Astrocyte of the cerebellum (primary cell): Measurements from ENCODE around the gene ASXL1.
"Not testable (repeated sequence)": the region's sequence is repeated elsewhere in the genome, so short reads cannot be mapped to it uniquely, and the experiment has no call there.

Experiments used
- DNase-seq: peaks from one replicate; pipeline ENCODE4 v3.0.0-alpha.2; 2011; ENCODE audit warnings: low read depth
- H3K4me3 ChIP-seq: 2 replicates; pipeline ENCODE4 v1.5.1; 2011; ENCODE audit warnings: mild to moderate bottlenecking, low read depth, low read length, moderate library complexity
- CTCF ChIP-seq: IDR thresholded peaks from 2 replicates; pipeline ENCODE4 v1.5.1; 2012; ENCODE audit warnings: low read length, low read depth, moderate library complexity, mild to moderate bottlenecking; ENCODE audit errors: missing control alignments
- in situ Hi-C: cut with HindIII; loops from 2 replicates; pipeline ENCODE4 v1.10.0; 2017; ENCODE audit warnings: low sequenced_read_pairs

Gene ASXL1

GRCh38 chr20:32354592-32355416 is 3.3 kb upstream of the ASXL1 start:
- H3K4me3 ChIP-seq, result no peak overlapping the region
- in situ Hi-C loops, result no loop called here
- no peak for TF ChIP-seq CTCF
- no peak for DNase-seq

GRCh38 chr20:32355417-32355841 is 2.7 kb upstream of the ASXL1 start:
- DNase-seq, result no peak
- no peak for TF ChIP-seq CTCF
- in situ Hi-C loops, result no loop called here
- H3K4me3 ChIP-seq, result no peak overlapping the region

- in situ Hi-C loops, H3K4me3 ChIP-seq: not testable (repeated sequence)
- DNase-seq, result peak; percentile 74
Observed at GRCh38 chr20:32355907-32356621, 2.1 kb upstream of the ASXL1 start.

GRCh38 chr20:32356622-32357374 is 1.3 kb upstream of the ASXL1 start:
- no peak overlapping the region for H3K4me3 ChIP-seq
- no peak for TF ChIP-seq CTCF
- DNase-seq, result no peak
- in situ Hi-C loops, result no loop called here

- in situ Hi-C loops, result no loop called here
- DNase-seq, result no peak
Observed at GRCh38 chr20:32357375-32357868, 709 bp upstream of the ASXL1 start.

DNA sequence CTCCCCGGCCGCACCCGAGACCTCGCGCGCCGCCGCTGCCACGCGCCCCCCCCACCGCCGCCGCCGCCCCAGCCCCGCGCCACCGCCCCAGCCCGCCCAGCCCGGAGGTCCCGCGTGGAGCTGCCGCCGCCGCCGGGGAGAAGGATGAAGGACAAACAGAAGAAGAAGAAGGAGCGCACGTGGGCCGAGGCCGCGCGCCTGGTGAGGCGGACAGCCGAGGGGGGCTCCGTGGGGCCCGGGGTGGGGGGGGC is 426 bp downstream of the ASXL1 start:
- H3K4me3 ChIP-seq, result peak overlapping the region; percentile 95
- in situ Hi-C loops, result no loop called here

More at GRCh38 chr20:32357375-32357868, 709 bp upstream of the ASXL1 start:
- no peak for TF ChIP-seq CTCF
- H3K4me3 ChIP-seq, result peak overlapping the region; percentile 95

More for the DNA sequence above, 426 bp downstream of the ASXL1 start:
- DNase-seq, result no peak
- no peak for TF ChIP-seq CTCF
